Duodenal mucosa (tissue), 2 donors: Measurements from ENCODE around the gene USP12.
A peak's percentile ranks its signal among the peaks of the same experiment; 100 is the strongest.

ENCODE experiments used
- H3K27ac ChIP-seq: one replicate; pipeline ENCODE4 v1.7.0; 2013; ENCODE audit warnings: low read depth, low read length
- H3K27me3 ChIP-seq, 2 donors: one replicate each; pipeline ENCODE4 v1.7.0; 2013; ENCODE audit warnings: low read length in 2 of 2, control low read depth in 1 of 2; ENCODE audit not compliant: insufficient read depth in 2 of 2, control insufficient read depth in 1 of 2
- H3K36me3 ChIP-seq, 2 donors: one replicate each; pipeline ENCODE4 v1.7.0; 2013; ENCODE audit warnings: low read length in 2 of 2, control low read depth in 1 of 2; ENCODE audit not compliant: insufficient read depth in 2 of 2, control insufficient read depth in 1 of 2
- H3K4me1 ChIP-seq, 2 donors: one replicate each; pipeline ENCODE4 v1.7.0; 2013; ENCODE audit warnings: low read length in 2 of 2, control low read depth in 1 of 2; ENCODE audit not compliant: insufficient read depth in 2 of 2, control insufficient read depth in 1 of 2
- H3K4me3 ChIP-seq, 2 donors: one replicate each; pipeline ENCODE4 v1.7.0; 2013; ENCODE audit warnings: low read length in 2 of 2, low read depth in 1 of 2
- H3K9ac ChIP-seq, 2 donors: one replicate each; pipeline ENCODE4 v1.7.0; 2013; ENCODE audit warnings: low read length in 2 of 2, low read depth in 1 of 2
- H3K9me3 ChIP-seq, 2 donors: one replicate each; pipeline ENCODE4 v1.7.0; 2013; ENCODE audit warnings: low read length in 2 of 2, control low read depth in 1 of 2; ENCODE audit not compliant: control insufficient read depth in 1 of 2

The USP12 gene

DNA sequence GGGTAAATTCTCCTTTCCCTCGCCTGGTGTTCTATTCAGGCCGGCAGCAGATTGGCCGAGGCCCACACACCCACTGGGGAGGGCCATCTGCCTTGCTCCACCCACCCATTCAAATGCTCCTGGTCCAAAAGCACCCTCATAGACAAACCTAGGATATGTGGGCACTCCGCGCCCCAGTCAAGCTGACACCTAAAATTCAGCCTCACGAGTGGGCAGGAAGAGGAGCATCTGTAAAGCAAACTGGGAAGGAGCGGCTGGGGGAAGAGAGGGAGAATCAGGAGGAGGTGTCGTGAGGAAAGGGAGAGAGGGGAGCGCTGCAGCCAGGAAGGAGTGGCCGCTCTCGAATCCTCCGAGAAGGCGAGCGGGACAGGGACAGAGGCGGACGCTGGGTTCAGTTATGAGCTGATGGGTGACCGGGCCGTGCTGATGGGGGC lies 136.9 kb downstream of the USP12 start:
- H3K9ac ChIP-seq: no peak overlapping the region
- H3K27me3 ChIP-seq: no peaks in the 10 kb centered on the region
- no peaks in the 10 kb centered on the region for H3K9me3 ChIP-seq
- H3K4me3 ChIP-seq: peak overlapping the region in 1 of 2 donors; percentile 13
- no peaks in the 10 kb centered on the region for H3K4me1 ChIP-seq
- H3K36me3 ChIP-seq: no peaks in the 10 kb centered on the region
- H3K27ac ChIP-seq: no peak overlapping the region

DNA sequence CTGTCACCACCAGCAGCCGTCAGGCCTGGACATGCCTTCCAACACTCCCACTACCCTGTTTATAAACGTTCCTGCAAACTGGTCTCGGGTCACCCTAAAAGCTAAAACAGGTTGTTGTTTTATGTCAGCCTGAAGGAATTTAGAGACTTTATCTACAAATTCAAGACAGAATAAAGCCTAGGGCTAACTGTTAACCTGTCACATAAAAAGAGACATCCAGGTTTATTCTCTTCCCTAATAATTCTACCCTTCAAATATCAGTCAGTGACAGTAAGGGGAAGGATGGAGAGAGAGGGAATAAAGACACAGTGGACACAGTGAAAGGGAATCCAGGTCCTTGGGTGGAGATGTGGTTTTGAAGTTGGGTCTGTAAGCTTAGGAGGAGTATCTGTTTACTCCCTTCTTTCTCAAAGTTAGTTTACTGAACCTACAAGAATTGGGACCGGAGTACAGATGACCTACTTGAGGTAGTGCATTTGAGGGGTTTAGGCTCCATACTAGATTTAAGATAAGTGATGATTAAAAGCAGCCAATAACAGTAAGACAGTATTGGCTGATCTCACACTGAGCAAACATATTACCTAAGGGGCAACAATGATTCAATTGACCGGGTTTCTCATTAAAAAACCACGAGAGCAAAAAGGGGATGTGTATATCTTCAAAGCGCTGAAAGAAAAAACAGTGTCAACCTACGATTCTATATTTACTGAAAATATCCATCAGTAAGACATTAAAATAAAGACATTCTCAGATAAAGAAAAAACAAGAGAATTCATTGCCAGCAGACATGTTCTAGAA lies 142.7 kb downstream of the USP12 start:
- H3K4me1 ChIP-seq: no peaks in the 10 kb centered on the region
- no peak overlapping the region for H3K9ac ChIP-seq
- no peaks in the 10 kb centered on the region for H3K36me3 ChIP-seq
- H3K27me3 ChIP-seq: no peaks in the 10 kb centered on the region
- H3K4me3 ChIP-seq: no peak overlapping the region
- no peak overlapping the region for H3K27ac ChIP-seq
- no peaks in the 10 kb centered on the region for H3K9me3 ChIP-seq

- no peak overlapping the region for H3K27ac ChIP-seq
- no peaks in the 10 kb centered on the region for H3K36me3 ChIP-seq
- no peaks in the 10 kb centered on the region for H3K27me3 ChIP-seq
Measured at GRCh38 chr13:27027086-27027667, 144.4 kb downstream of the USP12 start.

GRCh38 chr13:27026396-27026795 lies 145.2 kb downstream of the USP12 start:
- Histone ChIP-seq H3K4me1 (peaks cover 7 to 8% of the 10 kb centered on the region in 2 donors), H3K27me3 (no peaks in the 10 kb centered on the region), H3K4me3 (no peak overlapping the region), H3K9ac (no peak overlapping the region), H3K9me3 (no peaks in the 10 kb centered on the region), H3K36me3 (no peaks in the 10 kb centered on the region), H3K27ac (no peak overlapping the region)

More at GRCh38 chr13:27027086-27027667, 144.4 kb downstream of the USP12 start:
- no peaks in the 10 kb centered on the region for H3K9me3 ChIP-seq
- H3K4me1 ChIP-seq: peaks cover 7 to 8% of the 10 kb centered on the region in 2 donors
- H3K9ac ChIP-seq: no peak overlapping the region
- H3K4me3 ChIP-seq: no peak overlapping the region

- Histone ChIP-seq H3K9ac (no peak overlapping the region), H3K36me3 (no peaks in the 10 kb centered on the region), H3K27me3 (no peaks in the 10 kb centered on the region), H3K27ac (no peak overlapping the region), H3K9me3 (no peaks in the 10 kb centered on the region), H3K4me3 (no peak overlapping the region), H3K4me1 (peaks cover 7 to 12% of the 10 kb centered on the region in 2 donors)
Measured at GRCh38 chr13:27024776-27025492, 146.7 kb downstream of the USP12 start.

DNA sequence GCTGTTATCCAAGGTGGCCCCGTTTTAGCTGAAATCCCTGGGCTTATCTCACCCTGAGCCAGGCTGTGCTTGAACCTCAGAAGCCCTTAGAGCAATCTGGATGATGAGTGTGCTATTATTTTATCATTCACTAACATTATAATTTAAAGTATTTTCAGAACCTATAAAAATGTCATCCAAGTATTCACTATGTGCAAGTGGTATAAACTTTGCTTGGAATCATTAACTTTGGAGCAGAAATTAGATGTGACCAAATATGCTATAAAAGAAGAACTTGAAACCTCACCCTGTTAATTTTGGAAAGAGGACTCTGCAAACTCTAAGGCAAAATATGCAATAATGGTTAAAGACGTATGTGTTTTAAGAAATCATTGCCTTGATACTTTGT lies 147.5 kb downstream of the USP12 start:
- H3K9ac ChIP-seq: no peak overlapping the region
- no peak overlapping the region for H3K4me3 ChIP-seq
- H3K27ac ChIP-seq: no peak overlapping the region
- peaks cover 10 to 12% of the 10 kb centered on the region in 2 donors for H3K4me1 ChIP-seq
- H3K9me3 ChIP-seq: no peaks in the 10 kb centered on the region
- no peaks in the 10 kb centered on the region for H3K27me3 ChIP-seq
- H3K36me3 ChIP-seq: no peaks in the 10 kb centered on the region

DNA sequence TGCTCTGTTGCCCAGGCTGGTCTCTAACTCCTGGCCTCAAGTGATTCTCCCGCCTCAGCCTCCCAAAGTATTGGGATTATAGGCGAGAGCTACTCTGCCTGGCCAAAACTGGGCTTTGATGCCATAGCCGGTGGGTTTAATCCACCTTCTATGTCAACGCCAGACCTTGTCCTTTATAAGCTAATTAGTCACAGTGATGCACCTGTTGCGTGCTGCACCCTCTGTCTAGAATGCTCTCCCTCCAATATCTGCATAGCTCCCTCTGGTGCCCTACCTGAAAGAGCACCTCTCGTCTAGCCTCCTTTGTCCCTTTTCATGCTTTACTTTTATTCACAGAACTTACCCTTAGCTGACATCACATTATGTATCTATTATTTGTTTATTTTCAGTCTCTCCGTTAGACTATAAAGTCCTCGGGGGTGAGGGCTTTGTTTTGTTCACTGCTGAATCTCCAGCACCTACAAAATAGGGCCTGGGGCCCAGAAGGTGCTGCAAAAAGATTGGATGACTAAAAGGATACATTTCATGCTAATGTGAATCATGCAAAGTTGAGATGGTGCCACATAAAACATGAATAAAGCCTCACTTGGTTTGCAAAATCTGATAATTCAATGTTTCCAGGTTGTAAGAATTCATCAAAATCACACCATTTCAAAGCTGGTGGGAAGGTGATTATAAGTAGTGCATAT lies 148.1 kb downstream of the USP12 start:
- peaks cover 12 to 15% of the 10 kb centered on the region in 2 donors for H3K4me1 ChIP-seq
- no peaks in the 10 kb centered on the region for H3K9me3 ChIP-seq
- no peaks in the 10 kb centered on the region for H3K36me3 ChIP-seq
- H3K27me3 ChIP-seq: no peaks in the 10 kb centered on the region
- H3K9ac ChIP-seq: no peak overlapping the region
- H3K27ac ChIP-seq: no peak overlapping the region
- H3K4me3 ChIP-seq: no peak overlapping the region

DNA sequence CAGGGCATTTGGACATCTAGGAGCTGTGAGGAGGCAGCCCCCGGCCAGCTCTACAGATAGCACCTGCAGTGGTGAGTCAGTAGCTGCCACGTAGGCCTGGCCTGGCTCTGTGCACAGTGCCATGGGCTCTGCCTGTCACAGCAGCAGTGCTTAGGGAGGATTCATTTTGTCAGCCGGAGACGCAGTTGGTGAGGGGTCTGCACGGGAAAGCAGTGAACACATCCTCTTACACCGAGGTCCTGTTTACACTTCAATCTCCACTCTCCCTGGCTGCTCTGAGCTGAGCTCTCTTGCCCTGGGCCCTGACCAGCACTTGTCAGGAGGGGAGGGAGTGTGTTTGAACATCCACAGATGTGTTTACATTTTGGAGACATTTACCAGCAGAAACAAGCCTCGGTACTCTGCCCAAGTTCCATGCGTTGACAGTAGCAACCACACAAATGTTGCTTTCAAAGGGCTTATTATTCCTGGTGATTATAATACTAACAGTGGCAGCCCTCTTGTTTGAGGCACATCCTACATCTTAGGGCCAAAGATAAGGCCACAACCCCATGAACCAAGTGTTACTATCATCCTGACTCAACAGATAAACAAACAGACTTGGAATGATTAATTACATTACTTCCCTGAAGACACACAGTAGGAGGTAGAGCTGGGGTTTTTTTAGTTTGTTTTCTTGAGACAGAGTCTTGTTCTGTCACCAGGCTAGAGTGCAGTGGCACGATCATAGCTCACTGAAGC lies 148.9 kb downstream of the USP12 start:
- Histone ChIP-seq H3K27ac (peak overlapping the region; percentile 24), H3K4me1 (peaks cover 12 to 16% of the 10 kb centered on the region in 2 donors)

GRCh38 chr13:27020415-27020814 lies 151.2 kb downstream of the USP12 start:
- no peak overlapping the region for H3K9ac ChIP-seq
- no peak overlapping the region for H3K4me3 ChIP-seq
- H3K9me3 ChIP-seq: no peaks in the 10 kb centered on the region
- peaks cover 20 to 23% of the 10 kb centered on the region in 2 donors for H3K4me1 ChIP-seq
- H3K27ac ChIP-seq: no peak overlapping the region
- no peaks in the 10 kb centered on the region for H3K27me3 ChIP-seq
- H3K36me3 ChIP-seq: no peaks in the 10 kb centered on the region

More for the DNA sequence above, 148.9 kb downstream of the USP12 start:
- Histone ChIP-seq H3K36me3 (no peaks in the 10 kb centered on the region), H3K4me3 (no peak overlapping the region), H3K27me3 (no peaks in the 10 kb centered on the region), H3K9ac (no peak overlapping the region), H3K9me3 (no peaks in the 10 kb centered on the region)
